ENCODE results near the gene THAP7. TPM values are rescaled to one million over a fixed set of nuclear protein-coding genes. Genes with fewer than 3 reads are reported as not detected.

Gene THAP7
- total and polyA plus RNA-seq, 3 donors from 2014 or later = 60.6 to 96.5 (median 75.8) TPM

GRCh38 chr22:20957683-20958431 is 44.1 kb downstream of the THAP7 start:
- no peaks in the 10 kb centered on the region for H3K36me3 ChIP-seq (ENCODE audit: low read depth, missing control alignments)
- peak overlapping the region; percentile 59 to 67 for H3K4me3 ChIP-seq
- intact Hi-C loops (cut with DNase I; ENCODE audit: low total_unique reads) = no loop called here
- TF ChIP-seq, protein P1, sequence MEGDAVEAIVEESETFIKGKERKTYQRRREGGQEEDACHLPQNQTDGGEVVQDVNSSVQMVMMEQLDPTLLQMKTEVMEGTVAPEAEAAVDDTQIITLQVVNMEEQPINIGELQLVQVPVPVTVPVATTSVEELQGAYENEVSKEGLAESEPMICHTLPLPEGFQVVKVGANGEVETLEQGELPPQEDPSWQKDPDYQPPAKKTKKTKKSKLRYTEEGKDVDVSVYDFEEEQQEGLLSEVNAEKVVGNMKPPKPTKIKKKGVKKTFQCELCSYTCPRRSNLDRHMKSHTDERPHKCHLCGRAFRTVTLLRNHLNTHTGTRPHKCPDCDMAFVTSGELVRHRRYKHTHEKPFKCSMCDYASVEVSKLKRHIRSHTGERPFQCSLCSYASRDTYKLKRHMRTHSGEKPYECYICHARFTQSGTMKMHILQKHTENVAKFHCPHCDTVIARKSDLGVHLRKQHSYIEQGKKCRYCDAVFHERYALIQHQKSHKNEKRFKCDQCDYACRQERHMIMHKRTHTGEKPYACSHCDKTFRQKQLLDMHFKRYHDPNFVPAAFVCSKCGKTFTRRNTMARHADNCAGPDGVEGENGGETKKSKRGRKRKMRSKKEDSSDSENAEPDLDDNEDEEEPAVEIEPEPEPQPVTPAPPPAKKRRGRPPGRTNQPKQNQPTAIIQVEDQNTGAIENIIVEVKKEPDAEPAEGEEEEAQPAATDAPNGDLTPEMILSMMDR (IDR thresholded peaks at IDR 0.05) = no peak
- no peak for TF ChIP-seq POLR2A (IDR thresholded peaks at IDR 0.05)
- H3K9me3 ChIP-seq = no peaks in the 10 kb centered on the region
- 3% methylated on average over 12 to 31 of the region's 32 CpGs for WGBS, 2 donors
- H3K27me3 ChIP-seq = no peaks in the 10 kb centered on the region
- H3K4me1 ChIP-seq = no peaks in the 10 kb centered on the region
- no peak overlapping the region for H3K27ac ChIP-seq
- DNase-seq = no peak

DNA sequence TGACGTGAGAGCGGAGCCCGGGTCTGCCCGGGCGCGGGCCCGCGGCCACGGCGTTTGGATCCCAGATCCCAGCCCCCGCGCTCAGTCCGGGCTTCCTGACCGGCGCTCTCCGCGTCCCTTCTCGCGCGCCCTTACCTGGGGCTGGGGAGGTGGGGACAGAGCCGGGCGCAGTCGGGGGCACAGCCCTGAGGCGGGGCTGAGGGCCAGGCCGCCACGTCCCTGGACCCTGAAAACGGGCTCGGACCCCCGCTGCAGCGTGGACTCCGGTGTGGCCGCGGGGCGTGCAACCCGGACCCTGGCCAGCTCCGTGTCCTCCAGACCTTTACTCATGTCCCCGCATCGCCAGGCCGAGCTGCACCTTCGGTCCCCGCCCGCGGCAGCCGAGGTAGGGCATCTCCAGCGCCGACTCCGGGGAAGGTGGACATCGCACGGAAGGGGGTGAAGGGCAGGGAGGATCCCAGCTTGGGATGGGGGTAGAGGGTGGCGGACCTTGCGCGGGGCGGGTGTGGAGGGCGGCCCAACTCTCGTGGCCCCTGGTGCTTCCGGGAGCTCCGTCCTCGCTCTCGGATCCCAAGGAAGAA is 44.7 kb downstream of the THAP7 start:
- DNase-seq = no peak
- Histone ChIP-seq H3K4me1 (no peaks in the 10 kb centered on the region), H3K36me3 (ENCODE audit: low read depth, missing control alignments) (no peaks in the 10 kb centered on the region), H3K27me3 (no peaks in the 10 kb centered on the region), H3K27ac (no peak overlapping the region), H3K9me3 (no peaks in the 10 kb centered on the region), H3K4me3 (peak overlapping the region; percentile 59 to 67)
- intact Hi-C loops (cut with DNase I; ENCODE audit: low total_unique reads) = no loop called here
- WGBS, 2 donors = 0% methylated on average over 10 to 49 of the region's 59 CpGs
- TF ChIP-seq POLR2A (IDR thresholded peaks at IDR 0.05) = no peak
- TF ChIP-seq, protein P1 (IDR thresholded peaks at IDR 0.05) = no peak

DNA sequence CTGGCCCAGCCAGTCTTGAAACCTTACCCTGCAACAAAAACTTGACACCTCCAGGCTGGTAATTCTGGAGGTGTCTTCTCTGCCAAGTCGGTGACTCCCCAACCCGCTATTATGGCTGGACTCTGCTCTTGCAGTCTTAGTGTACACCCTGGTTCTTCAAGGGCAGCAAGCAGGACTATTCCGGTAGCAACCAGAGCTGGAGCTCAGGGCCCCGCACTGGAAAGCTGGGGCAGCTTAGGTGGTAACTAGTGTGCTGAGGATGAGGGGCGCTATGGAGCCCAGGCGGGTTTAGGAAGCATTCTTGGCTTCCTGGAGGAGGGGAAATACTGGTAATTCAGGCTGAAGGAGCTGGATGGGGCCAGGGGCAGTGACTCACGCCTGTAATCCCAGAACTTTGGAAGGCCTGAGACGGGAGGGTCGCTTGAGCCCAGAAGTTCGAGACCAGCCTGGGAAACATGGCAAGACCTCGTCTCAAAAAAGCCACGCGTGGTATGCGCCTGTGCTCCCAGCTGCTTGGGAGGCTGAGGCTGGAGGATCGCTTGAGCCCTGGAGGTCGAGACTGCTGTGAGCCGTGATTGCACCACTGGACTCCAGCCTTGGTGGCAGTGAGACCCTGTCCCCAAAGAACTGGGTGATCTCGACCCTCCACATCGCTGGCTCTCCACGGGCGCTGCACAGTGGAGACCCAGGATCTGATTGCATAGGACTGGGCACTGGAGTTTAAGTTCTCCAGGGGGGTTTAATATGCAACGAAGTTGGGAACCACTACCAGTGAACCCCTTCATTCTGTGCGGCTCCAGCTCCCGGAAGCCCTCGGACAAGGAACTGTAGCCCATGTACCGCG is 45.4 kb downstream of the THAP7 start:
- H3K9me3 ChIP-seq = no peaks in the 10 kb centered on the region
- H3K27ac ChIP-seq = no peak overlapping the region
- TF ChIP-seq POLR2A (IDR thresholded peaks at IDR 0.05) = no peak
- TF ChIP-seq, protein P1 (IDR thresholded peaks at IDR 0.05) = no peak
- no peak for DNase-seq
- H3K36me3 ChIP-seq (ENCODE audit: low read depth, missing control alignments) = no peaks in the 10 kb centered on the region
- 43 to 55% methylated on average over 11 to 27 of the region's 27 CpGs for WGBS, 2 donors
- peak overlapping the region; percentile 59 to 67 for H3K4me3 ChIP-seq
- no peaks in the 10 kb centered on the region for H3K4me1 ChIP-seq
- H3K27me3 ChIP-seq = no peaks in the 10 kb centered on the region
- intact Hi-C loops (cut with DNase I; ENCODE audit: low total_unique reads) = no loop called here

DNA sequence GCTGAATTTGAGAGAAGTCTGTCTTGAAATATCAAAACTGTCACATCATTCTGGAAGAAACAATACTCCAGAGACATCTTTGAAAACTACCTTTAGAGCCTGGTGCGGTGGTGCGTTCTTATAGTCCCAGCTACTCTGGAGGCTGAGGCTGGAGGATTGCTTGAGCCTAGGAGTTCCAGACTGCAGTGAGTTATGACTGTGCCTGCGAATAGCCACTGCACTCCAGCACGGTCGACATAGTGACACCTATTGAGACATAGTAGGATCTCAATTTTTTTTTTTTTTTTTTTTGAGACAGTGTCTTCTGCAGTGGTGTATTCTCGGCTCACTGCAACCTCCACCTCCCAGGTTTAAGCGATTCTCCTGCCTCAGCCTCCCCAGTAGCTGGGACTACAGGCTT is 46.4 kb downstream of the THAP7 start:
- WGBS, 2 donors = 86 to 93% methylated on average over 6 to 7 of the region's 7 CpGs
- TF ChIP-seq, protein P1 (IDR thresholded peaks at IDR 0.05) = no peak
- TF ChIP-seq POLR2A (IDR thresholded peaks at IDR 0.05) = no peak
- H3K27ac ChIP-seq = no peak overlapping the region
- H3K4me3 ChIP-seq = no peak overlapping the region
- H3K4me1 ChIP-seq = no peaks in the 10 kb centered on the region
- intact Hi-C loops (cut with DNase I; ENCODE audit: low total_unique reads) = no loop called here
- DNase-seq = no peak
- H3K9me3 ChIP-seq = no peaks in the 10 kb centered on the region
- no peaks in the 10 kb centered on the region for H3K27me3 ChIP-seq
- no peaks in the 10 kb centered on the region for H3K36me3 ChIP-seq (ENCODE audit: low read depth, missing control alignments)
